Measurements from ENCODE around the gene ZNF320. TPM values are rescaled to one million over a fixed set of nuclear protein-coding genes. Genes with fewer than 3 reads are reported as not detected.
"Not testable (repeated sequence)": the region's sequence is repeated elsewhere in the genome, so short reads cannot be mapped to it uniquely, and the experiment has no call there.

Gene ZNF320
- total RNA-seq, 4 donors from 2014 or later: 1.5 to 32.4 (median 20.1) TPM

GRCh38 chr19:52938761-52939160, 41.3 kb upstream of the ZNF320 start:
- Histone ChIP-seq H3K27me3 (no peaks in the 10 kb centered on the region), H3K4me3 (no peak overlapping the region), H3K4me1 (peaks cover 0 to 17% (median 4%) of the 10 kb centered on the region in 4 donors), H3K27ac (no peak overlapping the region), H3K36me3 (peaks cover 0 to 35% (median 0%) of the 10 kb centered on the region in 3 donors), H3K9me3 (peaks cover 0 to 4% (median 0%) of the 10 kb centered on the region in 4 donors)
- TF ChIP-seq EP300 (IDR thresholded peaks at IDR 0.05) (no peak), POLR2A (IDR thresholded peaks at IDR 0.05) (no peak), CTCF (IDR thresholded peaks at IDR 0.05) (no peak)
- WGBS, 2 donors: 23 to 24% methylated on average over 5 of the region's 5 CpGs
- no peak for DNase-seq (ENCODE audit: low spot score in 2 of 2)

GRCh38 chr19:52936954-52937325, 39.5 kb upstream of the ZNF320 start:
- Histone ChIP-seq H3K27me3 (no peaks in the 10 kb centered on the region), H3K4me1 (peaks cover 0 to 8% (median 1%) of the 10 kb centered on the region in 4 donors), H3K36me3 (peaks cover 0 to 35% (median 0%) of the 10 kb centered on the region in 3 donors), H3K9me3 (peaks cover 0 to 4% (median 0%) of the 10 kb centered on the region in 4 donors), H3K4me3 (no peak overlapping the region), H3K27ac (no peak overlapping the region)
- no peak for DNase-seq (ENCODE audit: low spot score in 2 of 2)
- WGBS, 2 donors: 88 to 91% methylated on average over 6 to 7 of the region's 7 CpGs
- no peak for TF ChIP-seq POLR2A (IDR thresholded peaks at IDR 0.05)
- TF ChIP-seq EP300 (IDR thresholded peaks at IDR 0.05): no peak
- TF ChIP-seq CTCF (IDR thresholded peaks at IDR 0.05): no peak

- TF ChIP-seq EP300 (IDR thresholded peaks at IDR 0.05) (no peak), POLR2A (IDR thresholded peaks at IDR 0.05) (no peak), CTCF (IDR thresholded peaks at IDR 0.05) (no peak)
- no peak overlapping the region for H3K4me3 ChIP-seq
- H3K4me1 ChIP-seq: peaks cover 0 to 6% (median under 1%) of the 10 kb centered on the region in 4 donors
- DNase-seq (ENCODE audit: low spot score in 2 of 2): no peak
- 72 to 85% methylated on average over 12 of the region's 12 CpGs for WGBS, 2 donors
- H3K9me3 ChIP-seq: peaks cover 0 to 4% (median 0%) of the 10 kb centered on the region in 4 donors
- peaks cover 0 to 38% (median 0%) of the 10 kb centered on the region in 3 donors for H3K36me3 ChIP-seq
- no peak overlapping the region for H3K27ac ChIP-seq
- H3K27me3 ChIP-seq: no peaks in the 10 kb centered on the region
Observed at GRCh38 chr19:52936151-52936953, 38.9 kb upstream of the ZNF320 start.

GRCh38 chr19:52935434-52935833, 38.0 kb upstream of the ZNF320 start:
- 85 to 88% methylated on average over 8 of the region's 8 CpGs for WGBS, 2 donors
- H3K27ac ChIP-seq: no peak overlapping the region
- H3K4me3 ChIP-seq: no peak overlapping the region
- H3K27me3 ChIP-seq: no peaks in the 10 kb centered on the region
- TF ChIP-seq CTCF (IDR thresholded peaks at IDR 0.05) (no peak), EP300 (IDR thresholded peaks at IDR 0.05) (no peak), POLR2A (IDR thresholded peaks at IDR 0.05) (no peak)
- H3K9me3 ChIP-seq: peaks cover 0 to 4% (median 0%) of the 10 kb centered on the region in 4 donors
- H3K4me1 ChIP-seq: no peaks in the 10 kb centered on the region
- no peak for DNase-seq (ENCODE audit: low spot score in 2 of 2)
- H3K36me3 ChIP-seq: peaks cover 0 to 45% (median 0%) of the 10 kb centered on the region in 3 donors

GRCh38 chr19:52924641-52925040, 27.2 kb upstream of the ZNF320 start:
- DNase-seq (ENCODE audit: low spot score in 2 of 2); H3K4me3 ChIP-seq; H3K9me3 ChIP-seq; H3K27me3 ChIP-seq; H3K27ac ChIP-seq: not testable (repeated sequence)
- H3K4me1 ChIP-seq: peaks cover 0 to 26% (median 4%) of the 10 kb centered on the region in 4 donors
- 92 to 96% methylated on average over 9 of the region's 9 CpGs for WGBS, 2 donors
- H3K36me3 ChIP-seq: peaks cover 0 to 21% (median 0%) of the 10 kb centered on the region in 3 donors
